NCI-H748 treated with DMSO at 0.1 percent for 48 hours (cell line): ENCODE data around the gene SCG3.
"Not testable (repeated sequence)": the region's sequence is repeated elsewhere in the genome, so short reads cannot be mapped to it uniquely, and the experiment has no call there.

Experiments used
- DNase-seq: peaks from one replicate; lab custom pipeline; 2025; lab: John Stamatoyannopoulos, UW

SCG3 gene

GRCh38 chr15:51681303-51681963 lies at the start of gene SCG3:
TSS of gene SCG3 (plus strand) at chr15:51681503. CDS start at chr15:51681756, 253 bp downstream.
- DNase-seq, result peak; percentile 55

GRCh38 chr15:51634591-51635198 lies 46.6 kb upstream of the SCG3 start:
- no peak for DNase-seq

- DNase-seq, result no peak
Observed at GRCh38 chr15:51641490-51642130, 39.7 kb upstream of the SCG3 start.

GRCh38 chr15:51642696-51643095 lies 38.6 kb upstream of the SCG3 start:
- no peak for DNase-seq

- DNase-seq, result peak; percentile 2
Observed at GRCh38 chr15:51647128-51647562, 34.2 kb upstream of the SCG3 start.

GRCh38 chr15:51648101-51648500 lies 33.2 kb upstream of the SCG3 start:
- DNase-seq, result not testable (repeated sequence)

GRCh38 chr15:51648643-51649042 lies 32.7 kb upstream of the SCG3 start:
- DNase-seq, result not testable (repeated sequence)

GRCh38 chr15:51649659-51650521 lies 31.4 kb upstream of the SCG3 start:
- peak; percentile 75 for DNase-seq

GRCh38 chr15:51652084-51652668 lies 29.1 kb upstream of the SCG3 start:
- no peak for DNase-seq

- DNase-seq, result not testable (repeated sequence)
Observed at GRCh38 chr15:51655401-51656057, 25.8 kb upstream of the SCG3 start.

- DNase-seq, result no peak
Observed at GRCh38 chr15:51658664-51659063, 22.6 kb upstream of the SCG3 start.

- DNase-seq, result no peak
Observed at GRCh38 chr15:51661072-51661471, 20.2 kb upstream of the SCG3 start.

- DNase-seq, result no peak
Observed at GRCh38 chr15:51667478-51667877, 13.8 kb upstream of the SCG3 start.

GRCh38 chr15:51668446-51668845 lies 12.9 kb upstream of the SCG3 start:
- DNase-seq, result no peak

GRCh38 chr15:51669381-51669780 lies 11.9 kb upstream of the SCG3 start:
- DNase-seq, result no peak

- no peak for DNase-seq
Observed at GRCh38 chr15:51672155-51672687, 9.1 kb upstream of the SCG3 start.

GRCh38 chr15:51672913-51673857 lies 8.1 kb upstream of the SCG3 start:
- DNase-seq, result no peak

- no peak for DNase-seq
Observed at GRCh38 chr15:51675234-51675633, 6.1 kb upstream of the SCG3 start.

- no peak for DNase-seq
Observed at GRCh38 chr15:51677021-51677420, 4.3 kb upstream of the SCG3 start.

- DNase-seq, result no peak
Observed at GRCh38 chr15:51677452-51677851, 3.9 kb upstream of the SCG3 start.
